ENCODE results near the gene RALGAPB. TPM values are rescaled to one million over a fixed set of nuclear protein-coding genes. Genes with fewer than 3 reads are reported as not detected.

The RALGAPB gene
- total and polyA plus RNA-seq, 2 of the 13 experiments (the other 11 are each of a cell fraction or from before 2014, with no cell fraction given) = 17.6 to 30.6 TPM

GRCh38 chr20:38579921-38580320 lies 107.3 kb downstream of the RALGAPB start:
- no TSS peak for BruUV-seq (replicated peaks)
- no peak overlapping the region for H3K9ac ChIP-seq (ENCODE audit: insufficient read depth, low read depth, low read length)
- 89% methylated on average over 4 of the region's 4 CpGs for WGBS (ENCODE audit: low lambda C conversion rate)
- FAIRE-seq = no peak
- no peaks in the 10 kb centered on the region for H4K20me1 ChIP-seq (ENCODE audit: insufficient read depth, low read length)
- peaks cover 52% of the 10 kb centered on the region for H3K4me1 ChIP-seq (ENCODE audit: insufficient read depth, low read length)
- ATAC-seq = no peak
- H3K9me3 ChIP-seq (ENCODE audit: low read length) = no peaks in the 10 kb centered on the region
- POLR2A ChIA-PET = no interaction called here
- CTCF ChIA-PET (ENCODE audit: low intra/inter-chr PET ratio, low total read pairs) = no interaction called here
- TF ChIP-seq RBM22 (optimal IDR thresholded peaks at IDR 0.05; ENCODE audit: low read length) = peak; percentile 59
- 0 out of 2 replicates have a peak, but pooled peaks have one; percentile 6 for TF ChIP-seq SSRP1 (CRISPR knock-in tag; IDR thresholded peaks at IDR 0.05)
- no peak for TF ChIP-seq GABPA (IDR thresholded peaks at IDR 0.05; ENCODE audit: low read depth, low read length)
- no peak for TF ChIP-seq GABPA (CRISPR knock-in tag; IDR thresholded peaks at IDR 0.05; ENCODE audit: low read depth)
- TF ChIP-seq CENPX (CRISPR knock-in tag; IDR thresholded peaks at IDR 0.05) = no peak
- H3K27ac ChIP-seq (ENCODE audit: extremely low read length, insufficient read depth, low read length) = no peak overlapping the region
- no peak for DNase-seq (ENCODE audit: low spot score)
- no peak overlapping the region for H3K4me3 ChIP-seq (replicated peaks in 1 of 3; ENCODE audit: insufficient read depth in 1 of 3, low read depth in 2 of 3, low read length in 3 of 3)
- peaks cover 3 to 19% of the 10 kb centered on the region in 2 experiments; a peak in 3 of 5 replicates for H3K36me3 ChIP-seq (replicated peaks in 1 of 2; ENCODE audit: control insufficient read depth in 1 of 2, insufficient read depth in 2 of 2, low read length in 2 of 2)
- H3K79me2 ChIP-seq (ENCODE audit: insufficient read depth, low read length) = no peaks in the 10 kb centered on the region
- H3K27me3 ChIP-seq (ENCODE audit: control insufficient read depth in 1 of 2, insufficient read depth in 2 of 2, low read length in 2 of 2) = no peaks in the 10 kb centered on the region
- in situ Hi-C loops (cut with HindIII; ENCODE audit: extremely low pct_ligation_motif_present, low pct_unique_long_range_greater_than_20kb) (no loop called here), intact Hi-C loops (cut with micrococcal nuclease; ENCODE audit: unreplicated experiment) (no loop called here)
- H3K4me2 ChIP-seq (ENCODE audit: low read depth, low read length) = no peak overlapping the region
- no peak overlapping the region for H2AFZ ChIP-seq (ENCODE audit: low read length)

GRCh38 chr20:38581013-38581412 lies 108.4 kb downstream of the RALGAPB start, which contains the start of gene ADIG:
Gene ADIG (plus strand): TSS chr20:38581197. CDS start chr20:38581251, 54 bp downstream.
- no peak within 1 kb of the TSS for H3K27ac ChIP-seq (ENCODE audit: extremely low read length, insufficient read depth, low read length)
- no peaks in the 10 kb centered on the region for H3K79me2 ChIP-seq (ENCODE audit: insufficient read depth, low read length)
- 0 out of 5 replicates have a peak, but pooled peaks cover 0 to 8% of the 10 kb centered on the region in 2 experiments for H3K36me3 ChIP-seq (replicated peaks in 1 of 2; ENCODE audit: control insufficient read depth in 1 of 2, insufficient read depth in 2 of 2, low read length in 2 of 2)
- DNase-seq (ENCODE audit: low spot score) = peak; percentile 44
- no peak within 1 kb of the TSS for H3K4me2 ChIP-seq (ENCODE audit: low read depth, low read length)
- H3K4me3 ChIP-seq (replicated peaks in 1 of 3; ENCODE audit: insufficient read depth in 1 of 3, low read depth in 2 of 3, low read length in 3 of 3) = no peak within 1 kb of the TSS
- H4K20me1 ChIP-seq (ENCODE audit: insufficient read depth, low read length) = no peaks in the 10 kb centered on the region
- ChIA-PET POLR2A (no interaction called here), CTCF (ENCODE audit: low intra/inter-chr PET ratio, low total read pairs) (no interaction called here)
- H3K9me3 ChIP-seq (ENCODE audit: low read length) = no peaks in the 10 kb centered on the region
- H3K27me3 ChIP-seq (ENCODE audit: control insufficient read depth in 1 of 2, insufficient read depth in 2 of 2, low read length in 2 of 2) = no peaks in the 10 kb centered on the region
- no peak within 1 kb of the TSS for H2AFZ ChIP-seq (ENCODE audit: low read length)
- intact Hi-C loops (cut with micrococcal nuclease; ENCODE audit: unreplicated experiment) = no loop called here
- 77% methylated on average over 5 of the region's 5 CpGs for WGBS (ENCODE audit: low lambda C conversion rate)
- peak; percentile 15 for ATAC-seq
- peaks cover 62% of the 10 kb centered on the region for H3K4me1 ChIP-seq (ENCODE audit: insufficient read depth, low read length)
- no peak within 1 kb of the TSS for H3K9ac ChIP-seq (ENCODE audit: insufficient read depth, low read depth, low read length)
- FAIRE-seq = no peak
- BruUV-seq (replicated peaks) = no TSS peak
- in situ Hi-C loops (cut with HindIII; ENCODE audit: extremely low pct_ligation_motif_present, low pct_unique_long_range_greater_than_20kb) = no loop called here
- TF ChIP-seq ZBTB8A (CRISPR knock-in tag; IDR thresholded peaks at IDR 0.05; ENCODE audit: borderline replicate concordance, low read depth) (no peak), ZNF646 (CRISPR knock-in tag; IDR thresholded peaks at IDR 0.05) (no peak), ZNF382 (CRISPR knock-in tag; IDR thresholded peaks at IDR 0.05; ENCODE audit: borderline replicate concordance) (no peak), HMGXB4 (CRISPR knock-in tag; IDR thresholded peaks at IDR 0.05; ENCODE audit: borderline replicate concordance in 1 of 2, low read depth in 1 of 2) (no peak), ZNF589 (CRISPR knock-in tag; conservative IDR thresholded peaks at IDR 0.05) (no peak), PITX1 (CRISPR knock-in tag; IDR thresholded peaks at IDR 0.05) (0 out of 2 replicates have a peak, but pooled peaks have one; percentile 4)
